Measurements from ENCODE around the gene SESN3.

SESN3 gene

DNA sequence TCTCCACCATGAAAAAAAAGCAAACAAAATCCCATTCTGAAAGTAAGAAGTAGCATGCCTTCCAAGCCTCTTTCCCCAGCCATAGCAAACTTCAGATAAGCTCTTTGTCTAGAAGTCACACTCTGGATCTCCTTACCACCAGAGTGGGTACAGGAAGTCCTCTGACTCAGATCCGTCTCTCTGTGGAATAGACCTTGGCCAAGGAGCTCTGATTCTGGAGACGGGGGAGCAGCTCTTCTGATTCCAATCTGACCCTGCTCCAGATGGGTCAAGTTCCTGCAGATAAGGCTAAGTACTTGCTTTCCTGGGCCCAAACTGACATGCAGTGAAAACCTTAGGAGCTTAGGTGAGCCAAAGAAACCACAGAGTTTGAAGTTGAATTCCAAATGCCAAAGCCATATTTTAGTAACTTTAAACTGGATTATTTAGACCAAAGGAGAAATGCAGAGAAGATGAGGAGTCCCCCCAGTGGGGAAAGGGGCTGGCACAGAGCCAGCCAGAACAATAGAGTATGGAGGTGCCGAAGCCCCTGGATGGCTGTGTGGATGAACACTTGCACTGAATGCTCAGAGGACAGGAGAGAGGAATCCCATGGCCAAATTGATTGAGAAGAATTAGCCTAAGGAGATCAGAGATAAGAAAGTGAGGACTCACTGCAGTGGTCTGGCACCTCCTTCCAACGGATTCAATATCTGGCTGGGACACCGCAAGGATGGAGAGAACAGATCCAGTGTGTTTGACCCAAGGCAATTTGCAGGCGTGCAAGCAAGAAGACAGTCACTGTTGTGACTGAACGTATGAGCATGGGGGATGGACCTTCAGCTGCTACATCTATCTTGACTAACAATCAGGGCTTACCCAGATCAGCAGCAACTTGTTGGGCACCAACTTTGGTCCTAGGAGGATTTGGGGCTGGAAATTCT is 86.4 kb downstream of the SESN3 start (continued):
- TF ChIP-seq ZNF701 (tag by site-specific recombination; IDR thresholded peaks at IDR 0.05): no peak
- TF ChIP-seq ZNF514 (tag by site-specific recombination; IDR thresholded peaks at IDR 0.05): no peak

GRCh38 chr11:95143106-95143681 is 87.8 kb downstream of the SESN3 start:
- H3K4me1 ChIP-seq (ENCODE audit: control insufficient read depth, insufficient read depth, low read length): no peaks in the 10 kb centered on the region; the same call in 1 of the 2 replicates
- H3K27ac ChIP-seq (ENCODE audit: extremely low read depth, low read depth, low read length): no peak overlapping the region
- TF ChIP-seq ZNF175 (tag by site-specific recombination; IDR thresholded peaks at IDR 0.05) (no peak), ZEB2 (tag by site-specific recombination; IDR thresholded peaks at IDR 0.05) (no peak), TCF7L2 (IDR thresholded peaks at IDR 0.05; ENCODE audit: borderline replicate concordance, low read depth, low read length) (no peak), ZNF214 (tag by site-specific recombination; IDR thresholded peaks at IDR 0.05; ENCODE audit: borderline replicate concordance) (no peak), ZNF366 (tag by site-specific recombination; conservative IDR thresholded peaks at IDR 0.05) (no peak), ZNF514 (tag by site-specific recombination; IDR thresholded peaks at IDR 0.05) (no peak), ZBTB48 (tag by site-specific recombination; IDR thresholded peaks at IDR 0.05) (no peak), ZNF391 (tag by site-specific recombination; IDR thresholded peaks at IDR 0.05; ENCODE audit: borderline replicate concordance, low read depth) (no peak), ZNF530 (tag by site-specific recombination; IDR thresholded peaks at IDR 0.05; ENCODE audit: low read depth) (no peak), ZSCAN23 (tag by site-specific recombination; IDR thresholded peaks at IDR 0.05) (no peak), OSR2 (tag by site-specific recombination; IDR thresholded peaks at IDR 0.05) (no peak), AEBP2 (tag by site-specific recombination; IDR thresholded peaks at IDR 0.05; ENCODE audit: borderline replicate concordance) (no peak), ZNF112 (tag by site-specific recombination; IDR thresholded peaks at IDR 0.05) (no peak), ZNF837 (tag by site-specific recombination; IDR thresholded peaks at IDR 0.05) (no peak), YY2 (tag by site-specific recombination; IDR thresholded peaks at IDR 0.05) (no peak), CTCF (tag by site-specific recombination; IDR thresholded peaks at IDR 0.05) (no peak), ZFP37 (tag by site-specific recombination; IDR thresholded peaks at IDR 0.05) (no peak)
- no peaks in the 10 kb centered on the region for H3K9me3 ChIP-seq (ENCODE audit: control insufficient read depth, insufficient read depth, low read depth, low read length)
- ChIA-PET CTCF (interaction anchor here (1.0 kb wide), 1 partner anchor 11 kb away, joined by 3 read pairs; no protein-coding TSS in a partner anchor), POLR2A (interaction anchor here (0.8 kb wide), 1 partner anchor 76 kb away, joined by 3 read pairs; no protein-coding TSS in a partner anchor)
- no peaks in the 10 kb centered on the region for H3K36me3 ChIP-seq (ENCODE audit: control insufficient read depth in 2 of 2, insufficient read depth in 1 of 2, low read length in 2 of 2)
- no peak overlapping the region for H3K4me3 ChIP-seq (ENCODE audit: low read depth, low read length)

DNA sequence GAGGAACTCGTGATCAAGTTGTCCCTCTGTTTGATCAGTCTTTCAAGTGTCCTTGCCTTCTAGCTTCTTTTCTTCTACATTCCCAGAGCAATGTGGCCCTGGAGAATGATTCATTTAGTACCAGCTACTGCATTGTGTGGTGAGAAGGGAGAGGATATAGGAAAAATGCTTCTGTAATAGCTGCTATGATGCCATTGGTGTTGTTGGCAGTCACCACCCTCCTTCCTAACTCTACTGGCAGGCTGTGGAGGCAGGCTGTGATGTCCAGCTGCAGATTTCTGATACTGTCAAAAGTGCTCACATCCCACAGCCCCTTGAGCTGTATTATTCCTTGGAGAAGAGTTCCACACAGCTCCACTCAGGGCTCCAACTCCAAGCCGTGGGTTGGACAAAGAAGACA is 88.6 kb downstream of the SESN3 start:
- POLR2A ChIA-PET: interaction anchor here (0.8 kb wide), 1 partner anchor 75 kb away, joined by 3 read pairs; no protein-coding TSS in a partner anchor
- Histone ChIP-seq H3K4me3 (ENCODE audit: low read depth, low read length) (no peak overlapping the region), H3K4me1 (ENCODE audit: control insufficient read depth, insufficient read depth, low read length) (no peaks in the 10 kb centered on the region; the same call in 1 of the 2 replicates), H3K27ac (ENCODE audit: extremely low read depth, low read depth, low read length) (no peak overlapping the region), H3K9me3 (ENCODE audit: control insufficient read depth, insufficient read depth, low read depth, low read length) (no peaks in the 10 kb centered on the region), H3K36me3 (ENCODE audit: control insufficient read depth in 2 of 2, insufficient read depth in 1 of 2, low read length in 2 of 2) (no peaks in the 10 kb centered on the region)
- CTCF ChIA-PET: interaction anchor here (0.6 to 1.0 kb wide), 4 partner anchors 9 to 71 kb away, joined by 3 to 5 read pairs (median 3); no protein-coding TSS in a partner anchor
- TF ChIP-seq ZNF292 (tag by site-specific recombination; IDR thresholded peaks at IDR 0.05; ENCODE audit: borderline replicate concordance, low read depth) (no peak), EGR2 (tag by site-specific recombination; IDR thresholded peaks at IDR 0.05; ENCODE audit: low read depth) (0 out of 2 replicates have a peak, but pooled peaks have one; percentile 10), ZNF239 (tag by site-specific recombination; IDR thresholded peaks at IDR 0.05) (no peak), ZNF398 (tag by site-specific recombination; IDR thresholded peaks at IDR 0.05) (no peak), SP7 (tag by site-specific recombination; IDR thresholded peaks at IDR 0.05) (no peak)

All from HEK293 (cell line).